Stimulated activated CD8-positive, alpha-beta memory T cell treated with anti-CD3 and anti-CD28 coated beads, Interleukin-4, amount 100 ng/mL, for 1 hour (primary cell): ENCODE measurements around the gene EXOC4.

Experiments
- DNase-seq, 2 donors: peaks; one replicate each; pipeline ENCODE4 v3.0.0-alpha.2; 2020; ENCODE audit warnings: low read depth in 2 of 2, low spot score in 1 of 2

The EXOC4 gene

GRCh38 chr7:133419041-133419440 lies 166.2 kb downstream of the EXOC4 start:
- no peak for DNase-seq

GRCh38 chr7:133423618-133424017 lies 170.7 kb downstream of the EXOC4 start:
- no peak for DNase-seq

- no peak for DNase-seq
Observed at GRCh38 chr7:133428326-133428725, 175.4 kb downstream of the EXOC4 start.

- no peak for DNase-seq
Observed at GRCh38 chr7:133428876-133429275, 176.0 kb downstream of the EXOC4 start.

- DNase-seq, result no peak
Observed at GRCh38 chr7:133429371-133429770, 176.5 kb downstream of the EXOC4 start.

GRCh38 chr7:133431134-133431724 lies 178.4 kb downstream of the EXOC4 start:
- DNase-seq, result no peak

GRCh38 chr7:133433165-133433812 lies 180.4 kb downstream of the EXOC4 start:
- no peak for DNase-seq

GRCh38 chr7:133434246-133434865 lies 181.5 kb downstream of the EXOC4 start:
- DNase-seq, result no peak

- DNase-seq, result no peak
Observed at GRCh38 chr7:133436014-133436428, 183.1 kb downstream of the EXOC4 start.

- DNase-seq, result no peak
Observed at GRCh38 chr7:133437544-133437943, 184.7 kb downstream of the EXOC4 start.

- DNase-seq, result no peak
Observed at GRCh38 chr7:133442818-133443217, 189.9 kb downstream of the EXOC4 start.

GRCh38 chr7:133445617-133446016 lies 192.7 kb downstream of the EXOC4 start:
- no peak for DNase-seq

- DNase-seq, result no peak
Observed at GRCh38 chr7:133448012-133448411, 195.1 kb downstream of the EXOC4 start.

- DNase-seq, result no peak
Observed at GRCh38 chr7:133452577-133452976, 199.7 kb downstream of the EXOC4 start.

GRCh38 chr7:133458688-133459087 lies 205.8 kb downstream of the EXOC4 start:
- no peak for DNase-seq

- no peak for DNase-seq
Observed at GRCh38 chr7:133461421-133461820, 208.5 kb downstream of the EXOC4 start.

GRCh38 chr7:133475655-133476054 lies 222.8 kb downstream of the EXOC4 start:
- no peak for DNase-seq

GRCh38 chr7:133477791-133478190 lies 224.9 kb downstream of the EXOC4 start:
- DNase-seq, result no peak

- no peak for DNase-seq
Observed at GRCh38 chr7:133478591-133479135, 225.8 kb downstream of the EXOC4 start.

- no peak for DNase-seq
Observed at GRCh38 chr7:133479456-133480065, 226.7 kb downstream of the EXOC4 start.

- DNase-seq, result no peak
Observed at GRCh38 chr7:133480868-133481267, 228.0 kb downstream of the EXOC4 start.

GRCh38 chr7:133481676-133482075 lies 228.8 kb downstream of the EXOC4 start:
- no peak for DNase-seq
